Panc1 (cell line): ENCODE results near the gene SLC35F1. TPM values are rescaled to one million over a fixed set of nuclear protein-coding genes. Genes with fewer than 3 reads are reported as not detected.

Experiments used
- ATAC-seq: fragments of 200-7000 bp; cut with Tn5 transposase; 2 replicates; pipeline ENCODE4 v1.9.1; 2020; ENCODE audit warnings: mild to moderate bottlenecking, moderate library complexity
- BruUV-seq: library from RNA; stranded (reverse); fragments of 400-500 nt; replicated peaks from 2 replicates; lab custom pipeline; 2021; lab: Mats Ljungman, UMichigan
- CTCF ChIA-PET: fragments of 300-600 bp; sonication (Branson Sonifier 250); formaldehyde crosslinking; loops from one replicate; lab custom pipeline; 2022; ENCODE audit warnings: antibody characterized with exemption; lab: Charles Lee
- POLR2A ChIA-PET: fragments of 300-600 bp; sonication (Branson Sonifier 250); formaldehyde crosslinking; loops from one replicate; lab custom pipeline; 2022; ENCODE audit warnings: antibody characterized with exemption; lab: Charles Lee
- DNase-seq: peaks from one replicate; pipeline ENCODE4 v3.0.0-alpha.2; 2010; ENCODE audit warnings: low read depth, low spot score
- H3K27ac ChIP-seq: 2 replicates; pipeline ENCODE4 v1.5.1; 2011; ENCODE audit warnings: mild to moderate bottlenecking, low read length, inconsistent platforms
- H3K27me3 ChIP-seq: fragments of 200-500 bp; sonication (Bioruptor generic); 2 replicates; pipeline ENCODE4 v1.6.0; 2014; ENCODE audit warnings: low read length, inconsistent platforms; ENCODE audit not compliant: control insufficient read depth, insufficient read depth
- H3K36me3 ChIP-seq: fragments of 200-500 bp; sonication (Bioruptor generic); 2 replicates; pipeline ENCODE4 v1.5.1; 2014; ENCODE audit warnings: inconsistent platforms, mild to moderate bottlenecking, low read length, moderate library complexity; ENCODE audit not compliant: control insufficient read depth, insufficient read depth
- H3K4me1 ChIP-seq: 2 replicates; pipeline ENCODE4 v1.5.1; 2011; ENCODE audit warnings: inconsistent platforms, mild to moderate bottlenecking, low read length, moderate library complexity; ENCODE audit not compliant: control insufficient read depth, insufficient read depth
- H3K4me3 ChIP-seq, 2 experiments: 2 replicates each; pipeline ENCODE4 v1.5.1; 2011 to 2012; ENCODE audit warnings: low read depth in 2 of 2, low read length in 2 of 2, mild to moderate bottlenecking in 2 of 2, inconsistent platforms in 1 of 2, moderate library complexity in 1 of 2
- H3K9me3 ChIP-seq: fragments of 200-500 bp; sonication (Bioruptor generic); 2 replicates; pipeline ENCODE4 v1.5.1; 2014; ENCODE audit warnings: low read depth, mild to moderate bottlenecking, inconsistent platforms, low read length, moderate library complexity; ENCODE audit not compliant: control insufficient read depth, insufficient read depth
- POLR2AphosphoS5 ChIP-seq: IDR thresholded peaks from 2 replicates; pipeline ENCODE4 v1.6.1; 2012; ENCODE audit warnings: mild to moderate bottlenecking, low read depth, low read length, moderate library complexity
- REST ChIP-seq, 2 experiments: IDR thresholded peaks; 2 replicates each; pipeline ENCODE4 v1.6.1; 2011 to 2012; ENCODE audit warnings: low read depth in 2 of 2, control low read depth in 1 of 2, low read length in 1 of 2, mild to moderate bottlenecking in 1 of 2, moderate library complexity in 1 of 2; ENCODE audit not compliant: insufficient read depth in 1 of 2
- SIN3A ChIP-seq: IDR thresholded peaks from 2 replicates; pipeline ENCODE4 v1.6.1; 2012; ENCODE audit warnings: low read depth, mild to moderate bottlenecking, low read length, moderate library complexity, borderline replicate concordance; ENCODE audit not compliant: insufficient read depth
- TCF7L2 ChIP-seq: IDR thresholded peaks from 2 replicates; pipeline ENCODE4 v1.6.1; 2011; ENCODE audit warnings: mild to moderate bottlenecking, low read depth, low read length, inconsistent platforms
- in situ Hi-C: cut with HindIII; loops from 2 replicates; pipeline ENCODE4 v1.10.0; 2016; ENCODE audit warnings: low sequenced_read_pairs, low pct_unique_long_range_greater_than_20kb
- intact Hi-C: fragments of 100-400 bp; cut with micrococcal nuclease; formaldehyde crosslinking; loops from one replicate; pipeline ENCODE4 v1.10.0; 2022; ENCODE audit not compliant: unreplicated experiment
- total RNA-seq: library from RNA; stranded (reverse); gene quantifications from one replicate; pipeline ENCODE4 v1.2.1, GENCODE V29; 2021; ENCODE audit not compliant: unreplicated experiment
- TF ChIP-seq, protein P1 (sequence below): fragments of 450-650 bp; IDR thresholded peaks from 2 replicates; pipeline ENCODE4 v1.5.1; 2017; ENCODE audit warnings: mild to moderate bottlenecking

SLC35F1 gene
- total RNA-seq, 1 experiment from 2014 or later = not detected

- no peak for DNase-seq
- H3K9me3 ChIP-seq = no peaks in the 10 kb centered on the region
- no peaks in the 10 kb centered on the region for H3K36me3 ChIP-seq
- POLR2A ChIA-PET = no interaction called here
- in situ Hi-C loops = no loop called here
- BruUV-seq = no TSS peak
- no peaks in the 10 kb centered on the region for H3K4me1 ChIP-seq
- CTCF ChIA-PET = no interaction called here
- intact Hi-C loops = no loop called here
- ATAC-seq = no peak
- no peak overlapping the region for H3K4me3 ChIP-seq
- H3K27me3 ChIP-seq = peaks cover 2% of the 10 kb centered on the region; the same call in 1 of the 2 replicates
- no peak overlapping the region for H3K27ac ChIP-seq
- TF ChIP-seq SIN3A = no peak
- no peak for TF ChIP-seq TCF7L2
- no peak for TF ChIP-seq POLR2AphosphoS5
- TF ChIP-seq, protein P1, sequence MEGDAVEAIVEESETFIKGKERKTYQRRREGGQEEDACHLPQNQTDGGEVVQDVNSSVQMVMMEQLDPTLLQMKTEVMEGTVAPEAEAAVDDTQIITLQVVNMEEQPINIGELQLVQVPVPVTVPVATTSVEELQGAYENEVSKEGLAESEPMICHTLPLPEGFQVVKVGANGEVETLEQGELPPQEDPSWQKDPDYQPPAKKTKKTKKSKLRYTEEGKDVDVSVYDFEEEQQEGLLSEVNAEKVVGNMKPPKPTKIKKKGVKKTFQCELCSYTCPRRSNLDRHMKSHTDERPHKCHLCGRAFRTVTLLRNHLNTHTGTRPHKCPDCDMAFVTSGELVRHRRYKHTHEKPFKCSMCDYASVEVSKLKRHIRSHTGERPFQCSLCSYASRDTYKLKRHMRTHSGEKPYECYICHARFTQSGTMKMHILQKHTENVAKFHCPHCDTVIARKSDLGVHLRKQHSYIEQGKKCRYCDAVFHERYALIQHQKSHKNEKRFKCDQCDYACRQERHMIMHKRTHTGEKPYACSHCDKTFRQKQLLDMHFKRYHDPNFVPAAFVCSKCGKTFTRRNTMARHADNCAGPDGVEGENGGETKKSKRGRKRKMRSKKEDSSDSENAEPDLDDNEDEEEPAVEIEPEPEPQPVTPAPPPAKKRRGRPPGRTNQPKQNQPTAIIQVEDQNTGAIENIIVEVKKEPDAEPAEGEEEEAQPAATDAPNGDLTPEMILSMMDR = no peak
Measured at GRCh38 chr6:117916483-117916882, 9.4 kb downstream of the SLC35F1 start.

GRCh38 chr6:117917176-117917575, 10.1 kb downstream of the SLC35F1 start:
- Histone ChIP-seq H3K36me3 (no peaks in the 10 kb centered on the region), H3K27ac (no peak overlapping the region), H3K27me3 (peaks cover 2% of the 10 kb centered on the region; the same call in 1 of the 2 replicates), H3K4me1 (no peaks in the 10 kb centered on the region), H3K4me3 (no peak overlapping the region), H3K9me3 (0 out of 2 replicates have a peak, but pooled peaks cover 3% of the 10 kb centered on the region)
- ATAC-seq (no peak), DNase-seq (no peak)
- intact Hi-C loops = no loop called here
- ChIA-PET CTCF (no interaction called here), POLR2A (no interaction called here)
- TF ChIP-seq POLR2AphosphoS5 (no peak), SIN3A (no peak), REST (IDR thresholded peaks at IDR 0.05; ENCODE audit: insufficient read depth in 1 of 2, low read depth in 2 of 2, low read length in 1 of 2) (no peak), TCF7L2 (no peak)
- TF ChIP-seq, protein P1 = no peak
- in situ Hi-C loops = no loop called here
- BruUV-seq = no TSS peak
